22Rv1 (cell line): Measurements from ENCODE around the gene USP24.

Experiments
- ZFX ChIP-seq: fragments of 450-650 bp; IDR thresholded peaks from 2 replicates; pipeline ENCODE4 v1.6.1; 2017; ENCODE audit warnings: antibody characterized with exemption, borderline replicate concordance
- TF ChIP-seq, protein P1 (sequence below): fragments of 450-650 bp; IDR thresholded peaks from 2 replicates; pipeline ENCODE4 v1.5.1; 2017; ENCODE audit warnings: mild to moderate bottlenecking

DNA sequence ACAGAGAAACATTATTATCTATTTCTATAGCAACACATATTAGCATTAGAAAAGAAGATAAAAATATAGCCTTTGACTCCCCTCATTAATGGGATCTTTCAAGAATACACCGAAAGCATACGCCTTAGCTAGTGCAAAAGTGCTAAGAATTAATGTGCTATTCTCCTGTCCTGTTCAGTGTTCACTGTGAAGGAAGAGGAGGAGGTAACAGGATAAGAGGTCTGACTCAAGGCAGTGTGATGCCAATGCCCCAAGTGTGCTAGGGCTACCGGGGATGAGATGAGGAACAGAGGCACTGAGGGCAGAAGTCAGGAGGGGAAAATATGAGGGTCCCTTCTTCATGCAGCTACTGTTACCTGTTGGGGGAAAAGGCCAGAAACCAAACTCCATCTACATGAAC, 43.5 kb downstream of the USP24 start:
- TF ChIP-seq, protein P1, sequence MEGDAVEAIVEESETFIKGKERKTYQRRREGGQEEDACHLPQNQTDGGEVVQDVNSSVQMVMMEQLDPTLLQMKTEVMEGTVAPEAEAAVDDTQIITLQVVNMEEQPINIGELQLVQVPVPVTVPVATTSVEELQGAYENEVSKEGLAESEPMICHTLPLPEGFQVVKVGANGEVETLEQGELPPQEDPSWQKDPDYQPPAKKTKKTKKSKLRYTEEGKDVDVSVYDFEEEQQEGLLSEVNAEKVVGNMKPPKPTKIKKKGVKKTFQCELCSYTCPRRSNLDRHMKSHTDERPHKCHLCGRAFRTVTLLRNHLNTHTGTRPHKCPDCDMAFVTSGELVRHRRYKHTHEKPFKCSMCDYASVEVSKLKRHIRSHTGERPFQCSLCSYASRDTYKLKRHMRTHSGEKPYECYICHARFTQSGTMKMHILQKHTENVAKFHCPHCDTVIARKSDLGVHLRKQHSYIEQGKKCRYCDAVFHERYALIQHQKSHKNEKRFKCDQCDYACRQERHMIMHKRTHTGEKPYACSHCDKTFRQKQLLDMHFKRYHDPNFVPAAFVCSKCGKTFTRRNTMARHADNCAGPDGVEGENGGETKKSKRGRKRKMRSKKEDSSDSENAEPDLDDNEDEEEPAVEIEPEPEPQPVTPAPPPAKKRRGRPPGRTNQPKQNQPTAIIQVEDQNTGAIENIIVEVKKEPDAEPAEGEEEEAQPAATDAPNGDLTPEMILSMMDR = no peak
- TF ChIP-seq ZFX = no peak
